Fibroblast of lung (primary cell): ENCODE measurements around the gene FLNB. TPM values are rescaled to one million over a fixed set of nuclear protein-coding genes. Genes with fewer than 3 reads are reported as not detected.

Source experiments
- DNase-seq, 2 donors: peaks; one replicate each; pipeline versions ENCODE4 v3.0.0 to v3.0.0-alpha.2; 2010; ENCODE audit warnings: low read depth in 2 of 2
- H2AFZ ChIP-seq: 2 replicates; pipeline ENCODE4 v1.5.1; 2012; ENCODE audit warnings: low read length, control low read depth, inconsistent platforms
- H3K27ac ChIP-seq: 2 replicates; pipeline ENCODE4 v1.5.1; 2011; ENCODE audit warnings: low read length, control low read depth; ENCODE audit not compliant: insufficient read depth
- H3K27me3 ChIP-seq: 2 replicates; pipeline ENCODE4 v1.5.1; 2011; ENCODE audit warnings: mild to moderate bottlenecking, low read length; ENCODE audit not compliant: control insufficient read depth, insufficient read depth
- H3K36me3 ChIP-seq: 2 replicates; pipeline ENCODE4 v1.5.1; 2011; ENCODE audit warnings: low read length; ENCODE audit not compliant: control insufficient read depth, insufficient read depth
- H3K4me1 ChIP-seq: 2 replicates; pipeline ENCODE4 v1.5.1; 2011; ENCODE audit warnings: low read length; ENCODE audit not compliant: control insufficient read depth, insufficient read depth; ENCODE audit errors: extremely low read depth
- H3K4me2 ChIP-seq: 2 replicates; pipeline ENCODE4 v1.5.1; 2011; ENCODE audit warnings: low read length, control low read depth; ENCODE audit not compliant: insufficient read depth; ENCODE audit errors: extremely low read depth
- H3K4me3 ChIP-seq, 4 experiments: fragments of 200-600 bp in 1 of 4; sonication (generic) in 1 of 4; replicated peaks in 1 of 4; 2 replicates each; pipeline ENCODE4 v1.5.1; 2011 to 2016; ENCODE audit warnings: low read length in 4 of 4, low read depth in 3 of 4, mild to moderate bottlenecking in 3 of 4, control low read depth in 2 of 4, inconsistent platforms in 1 of 4, mixed read lengths in 1 of 4; ENCODE audit not compliant: insufficient read depth in 1 of 4; ENCODE audit errors: control extremely low read depth in 1 of 4
- H3K79me2 ChIP-seq: 2 replicates; pipeline ENCODE4 v1.5.1; 2012; ENCODE audit warnings: mild to moderate bottlenecking, low read length, inconsistent platforms; ENCODE audit not compliant: control insufficient read depth, insufficient read depth
- H3K9ac ChIP-seq: 2 replicates; pipeline ENCODE4 v1.5.1; 2011; ENCODE audit warnings: mild to moderate bottlenecking, low read length, control low read depth; ENCODE audit not compliant: insufficient read depth
- H3K9me3 ChIP-seq: 2 replicates; pipeline ENCODE4 v1.5.1; 2012; ENCODE audit warnings: low read depth, low read length; ENCODE audit not compliant: control insufficient read depth, insufficient read depth
- H4K20me1 ChIP-seq: 2 replicates; pipeline ENCODE4 v1.5.1; 2011; ENCODE audit warnings: low read length; ENCODE audit not compliant: control insufficient read depth, insufficient read depth; ENCODE audit errors: extremely low read depth
- CTCF ChIP-seq, 2 donors: IDR thresholded peaks in 1 of 2; conservative IDR thresholded peaks in 1 of 2; 1 replicate in 1 of 2; 2 replicates in 1 of 2; pipeline ENCODE4 v1.5.1; 2011 to 2012; ENCODE audit warnings: low read length in 2 of 2, control low read depth in 1 of 2, inconsistent platforms in 1 of 2, low read depth in 1 of 2, mild to moderate bottlenecking in 1 of 2
- EZH2 ChIP-seq: IDR thresholded peaks from 2 replicates; pipeline ENCODE4 v1.5.1; 2012; ENCODE audit warnings: low read length, control low read depth, mild to moderate bottlenecking; ENCODE audit errors: missing control alignments
- polyA plus RNA-seq, 2 donors: library from polyadenylated mRNA; depleted of rRNA in 1 of 2; stranded (reverse) in 1 of 2; unstranded in 1 of 2; fragments of >200 nt; gene quantifications; 2 replicates each; pipeline ENCODE4 v1.2.1, GENCODE V29; 2011 to 2012; ENCODE audit warnings: missing spikeins in 1 of 2
- total RNA-seq: library from RNA; depleted of rRNA; stranded (reverse); fragments of >200 nt; gene quantifications from 2 replicates; pipeline ENCODE4 v1.2.1, GENCODE V29; 2014

The FLNB gene
- total and polyA plus RNA-seq, 2 donors (not counting 1 experiment from before 2014, with no cell fraction given) = 81.7 to 105 TPM

- peak overlapping the region; percentile 41 for H3K27ac ChIP-seq
- no peaks in the 10 kb centered on the region for H3K36me3 ChIP-seq
- DNase-seq = peak; percentile 88 to 90
- peak overlapping the region; percentile 28 for H3K4me2 ChIP-seq
- H3K9me3 ChIP-seq = no peaks in the 10 kb centered on the region
- H3K79me2 ChIP-seq = no peaks in the 10 kb centered on the region
- H4K20me1 ChIP-seq = no peaks in the 10 kb centered on the region
- peaks cover 14% of the 10 kb centered on the region for H3K4me1 ChIP-seq
- TF ChIP-seq CTCF (conservative IDR thresholded peaks at IDR 0.05 in 1 of 2, IDR thresholded peaks at IDR 0.05 in 1 of 2; ENCODE audit: low read depth in 1 of 2, low read length in 2 of 2) (no peak), EZH2 (no peak)
- H2AFZ ChIP-seq = peak overlapping the region; percentile 22
- H3K9ac ChIP-seq = no peak overlapping the region
- H3K27me3 ChIP-seq = no peaks in the 10 kb centered on the region
- no peak overlapping the region for H3K4me3 ChIP-seq
These were observed 24.3 kb upstream of the FLNB start for GRCh38 chr3:57983734-57984518.

- H3K9ac ChIP-seq = no peak overlapping the region
- H3K27ac ChIP-seq = no peak overlapping the region
- H3K9me3 ChIP-seq = no peaks in the 10 kb centered on the region
- TF ChIP-seq CTCF (conservative IDR thresholded peaks at IDR 0.05 in 1 of 2, IDR thresholded peaks at IDR 0.05 in 1 of 2; ENCODE audit: low read depth in 1 of 2, low read length in 2 of 2) (no peak), EZH2 (no peak)
- no peak overlapping the region for H2AFZ ChIP-seq
- H3K79me2 ChIP-seq = no peaks in the 10 kb centered on the region
- H3K36me3 ChIP-seq = no peaks in the 10 kb centered on the region
- no peak overlapping the region for H3K4me3 ChIP-seq
- no peak for DNase-seq
- no peak overlapping the region for H3K4me2 ChIP-seq
- no peaks in the 10 kb centered on the region for H4K20me1 ChIP-seq
- H3K27me3 ChIP-seq = no peaks in the 10 kb centered on the region
- H3K4me1 ChIP-seq = peaks cover 14% of the 10 kb centered on the region
These were observed 22.8 kb upstream of the FLNB start for GRCh38 chr3:57985176-57985983.

GRCh38 chr3:57985984-57986246 lies 22.3 kb upstream of the FLNB start:
- Histone ChIP-seq H3K27ac (no peak overlapping the region), H3K79me2 (no peaks in the 10 kb centered on the region), H3K4me2 (no peak overlapping the region), H3K9me3 (no peaks in the 10 kb centered on the region), H3K4me1 (peaks cover 14% of the 10 kb centered on the region), H4K20me1 (no peaks in the 10 kb centered on the region), H3K27me3 (no peaks in the 10 kb centered on the region), H3K4me3 (no peak overlapping the region), H3K36me3 (no peaks in the 10 kb centered on the region), H3K9ac (no peak overlapping the region), H2AFZ (no peak overlapping the region)
- no peak for DNase-seq
- TF ChIP-seq EZH2 = no peak
- TF ChIP-seq CTCF (conservative IDR thresholded peaks at IDR 0.05 in 1 of 2, IDR thresholded peaks at IDR 0.05 in 1 of 2; ENCODE audit: low read depth in 1 of 2, low read length in 2 of 2) = no peak
